GM19043 (cell line): Measurements from ENCODE around the gene CTNS.

Source experiments
- ATAC-seq: cut with Tn5 transposase; IDR thresholded peaks from one replicate; pipeline ENCODE4 v1.9.1; 2021; ENCODE audit warnings: low read depth; ENCODE audit not compliant: unreplicated experiment

CTNS gene

DNA sequence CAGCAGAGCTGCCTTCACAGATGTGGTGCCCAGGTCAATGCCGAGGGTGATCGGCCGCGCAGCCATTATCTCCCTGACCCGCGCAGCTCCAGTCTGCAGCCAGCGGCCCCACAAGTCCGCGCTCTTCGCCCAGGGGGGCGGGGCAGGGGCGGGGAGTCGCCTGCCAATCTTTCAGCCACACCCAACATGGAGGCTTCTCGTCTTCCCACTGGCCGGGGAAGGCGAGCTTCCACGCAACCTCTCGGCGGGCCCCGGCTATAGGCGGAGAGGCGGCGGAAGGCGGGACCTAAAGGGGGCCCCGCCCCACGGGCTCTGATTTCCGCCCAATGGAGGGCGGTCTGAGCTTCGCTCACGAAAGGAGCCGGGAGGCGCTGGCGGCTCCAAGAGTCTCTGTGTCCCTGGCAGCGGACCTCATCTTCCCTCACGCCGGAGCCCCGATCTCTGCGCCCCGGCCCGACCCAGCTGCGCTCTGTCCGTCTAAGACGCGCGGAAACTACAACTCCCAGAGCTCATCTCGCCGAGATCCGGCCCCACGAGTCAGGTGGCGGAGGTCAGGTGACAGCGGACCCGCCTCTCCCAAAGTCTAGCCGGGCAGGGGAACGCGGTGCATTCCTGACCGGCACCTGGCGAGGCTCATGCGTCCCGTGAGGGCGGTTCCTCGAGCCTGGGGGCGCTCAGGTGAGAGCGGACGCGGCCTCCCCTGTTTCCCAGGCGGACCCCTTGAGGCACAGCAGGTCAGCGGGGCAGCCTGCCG is at the start of gene CTNS, which contains the start of gene SHPK:
CTNS (plus strand) TSS at position 607 of the 754 bp plus-strand sequence. CDS start 3,447 bp downstream, outside the sequence.
SHPK (minus strand) TSS at position 97 of the 754 bp plus-strand sequence; CDS start at position 66, 31 bp downstream.
- peak; percentile 94 for ATAC-seq

DNA sequence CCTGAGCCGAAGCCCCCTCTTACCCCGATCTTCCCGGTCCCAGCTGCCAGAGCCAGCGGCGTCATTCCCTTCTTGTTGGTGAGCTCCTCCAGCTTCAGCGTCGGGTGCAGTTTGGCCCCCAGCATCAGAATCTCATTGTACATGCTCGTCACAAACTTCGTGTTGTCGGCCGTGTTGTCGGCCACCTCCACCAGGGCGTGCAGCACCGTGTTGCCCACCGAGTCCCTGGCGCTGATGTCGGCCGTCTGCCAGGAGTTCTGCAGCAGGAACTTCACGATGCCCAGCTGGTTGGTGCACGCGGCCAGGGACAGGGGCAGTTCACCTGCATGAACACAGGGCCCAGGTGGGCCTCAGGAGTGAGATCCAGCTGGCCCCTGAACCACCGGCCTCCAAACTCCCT is 46.8 kb upstream of the CTNS start:
- no peak for ATAC-seq

DNA sequence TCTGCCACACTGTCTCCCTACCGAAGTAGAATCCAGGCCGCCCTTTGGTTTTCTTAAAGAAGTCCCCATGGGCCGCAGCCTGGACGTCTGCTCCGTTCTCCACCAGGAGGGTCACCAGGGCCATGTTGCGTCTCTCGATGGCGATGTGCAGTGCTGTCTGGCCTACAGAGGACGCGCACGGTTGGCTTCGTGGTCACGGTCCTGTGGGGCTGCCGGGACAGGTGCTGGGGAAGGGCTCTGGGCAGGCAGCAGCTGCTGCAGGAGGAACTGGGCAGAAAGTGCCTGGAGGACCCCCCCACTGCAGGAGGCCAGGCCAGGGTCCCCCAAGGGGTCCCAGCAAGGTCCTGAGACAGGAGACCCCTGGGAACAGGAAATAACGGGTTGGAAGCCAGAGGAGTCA is 46.3 kb upstream of the CTNS start:
- ATAC-seq = no peak

DNA sequence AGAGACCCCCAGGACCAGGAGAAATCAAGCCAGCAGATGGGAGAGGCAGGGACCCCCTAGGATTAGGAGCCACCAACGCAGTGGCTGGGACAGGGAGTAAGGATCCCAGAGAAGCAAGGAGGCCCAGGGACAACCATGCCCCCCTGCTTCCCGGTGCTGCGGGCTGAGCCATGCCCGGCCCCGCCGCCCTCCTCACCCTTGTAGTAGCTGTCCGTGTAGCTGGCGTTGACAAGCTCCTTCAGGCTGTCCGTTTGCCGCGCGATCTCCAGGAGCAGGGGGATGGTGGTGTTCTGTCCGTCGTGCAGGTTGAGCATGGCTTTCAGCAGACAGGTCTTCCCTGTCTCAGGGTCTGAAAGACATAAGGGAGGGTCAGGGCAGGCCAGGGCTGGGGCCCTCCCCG is 45.8 kb upstream of the CTNS start:
- ATAC-seq = no peak

DNA sequence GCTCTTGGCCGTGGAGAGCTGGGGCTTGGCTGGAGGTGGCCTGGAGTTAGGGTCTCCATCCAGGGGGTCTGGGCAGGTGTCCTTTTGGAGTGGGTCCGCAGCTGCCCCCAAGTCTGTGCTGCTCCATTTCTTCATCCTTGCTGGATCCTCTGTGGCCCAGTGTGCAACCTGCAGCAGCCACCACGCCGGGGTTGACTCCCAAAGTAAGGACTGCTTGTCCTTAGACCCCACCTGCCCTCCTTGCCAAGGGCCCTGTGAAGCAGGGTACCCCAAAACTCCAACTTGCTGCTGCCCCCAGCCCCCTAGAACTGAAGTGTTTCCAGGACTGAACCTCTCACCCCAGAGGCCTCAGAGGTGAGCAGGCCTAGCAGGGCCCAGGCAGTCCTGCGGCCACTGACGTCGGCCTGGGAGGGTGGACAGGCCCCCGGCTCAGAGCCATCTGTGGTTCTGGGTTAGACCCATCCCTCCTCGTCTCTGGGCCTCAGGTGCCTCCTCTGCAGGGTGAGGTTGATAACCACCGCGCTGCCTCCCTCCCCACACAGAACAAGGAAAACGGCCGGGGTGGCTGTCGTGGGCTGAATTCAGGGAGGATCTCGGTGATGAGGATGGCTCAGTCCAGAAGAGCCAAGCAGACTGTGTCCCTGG is 44.2 kb upstream of the CTNS start:
- no peak for ATAC-seq

DNA sequence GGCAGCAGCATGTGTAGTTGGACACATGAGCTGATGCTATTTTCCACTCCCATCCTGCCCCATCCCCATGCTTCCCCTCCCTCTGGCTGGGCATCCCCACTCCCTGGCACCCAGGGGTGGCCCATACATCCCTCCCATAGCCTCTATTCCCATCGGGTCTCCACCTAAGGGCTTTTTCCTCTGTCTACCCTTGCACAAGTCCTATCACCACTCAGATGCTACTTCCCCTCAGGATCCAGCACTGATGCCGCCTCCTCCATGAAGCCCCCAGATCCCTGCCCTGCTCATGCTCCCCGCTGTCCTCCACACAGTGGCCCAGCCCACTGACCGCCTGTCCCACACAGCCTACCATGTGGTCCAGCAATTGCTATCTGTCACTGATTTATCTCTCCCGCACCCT is 43.2 kb upstream of the CTNS start:
- ATAC-seq = no peak

DNA sequence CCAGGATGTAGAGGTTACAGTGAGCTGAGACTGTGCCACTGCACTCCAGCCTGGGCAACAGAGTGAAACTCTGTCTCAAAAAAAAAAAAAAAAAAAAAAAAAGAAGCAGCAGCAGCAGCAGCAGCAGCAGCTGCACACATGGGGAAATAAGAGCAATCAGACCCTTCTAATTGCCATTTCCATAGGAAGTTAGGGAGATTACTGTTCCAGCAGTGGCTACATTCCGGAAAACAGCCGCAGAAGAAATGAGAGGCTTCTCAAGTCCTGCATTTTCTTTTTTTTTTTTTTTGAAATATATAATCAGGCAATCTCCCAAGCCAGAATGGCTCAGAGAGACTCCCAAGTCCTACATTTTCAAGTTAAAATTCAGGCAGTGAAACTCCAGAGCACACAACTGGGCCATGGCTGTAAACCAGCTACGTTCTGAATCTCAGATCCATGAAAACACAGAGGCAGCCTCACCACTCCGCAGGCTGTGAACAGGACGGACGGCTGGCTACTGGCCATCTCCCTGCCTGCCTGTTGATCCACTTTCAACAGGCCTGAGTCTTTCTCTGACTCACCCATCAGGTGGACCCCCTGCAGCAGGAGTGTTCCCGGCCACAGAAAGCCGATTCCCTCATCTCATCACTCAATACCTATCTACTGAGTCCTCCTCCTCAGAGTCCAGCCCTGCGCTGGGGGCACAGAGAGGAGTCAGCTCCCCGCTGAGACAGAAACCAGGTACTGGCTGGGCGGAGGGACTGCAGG is 42.3 kb upstream of the CTNS start:
- ATAC-seq = no peak

DNA sequence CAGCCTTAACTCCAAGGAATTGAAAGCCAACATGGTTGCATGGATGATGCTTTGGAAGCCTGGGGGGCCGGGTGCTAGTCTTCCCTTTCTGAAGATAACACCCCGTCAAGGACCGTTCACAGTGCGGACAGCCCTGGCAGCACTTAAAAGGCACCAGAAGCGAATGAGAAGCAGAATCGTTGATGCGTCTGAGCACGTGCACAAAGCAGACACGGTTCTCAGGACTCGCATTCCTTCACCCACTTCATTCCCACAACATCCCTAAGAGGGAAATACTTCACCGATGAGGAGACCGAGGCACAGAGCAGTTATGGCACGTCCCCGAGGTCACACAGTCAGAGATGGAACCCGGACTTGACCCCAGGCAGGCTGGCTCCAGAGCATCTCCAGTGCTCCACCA is 41.6 kb upstream of the CTNS start:
- no peak for ATAC-seq

DNA sequence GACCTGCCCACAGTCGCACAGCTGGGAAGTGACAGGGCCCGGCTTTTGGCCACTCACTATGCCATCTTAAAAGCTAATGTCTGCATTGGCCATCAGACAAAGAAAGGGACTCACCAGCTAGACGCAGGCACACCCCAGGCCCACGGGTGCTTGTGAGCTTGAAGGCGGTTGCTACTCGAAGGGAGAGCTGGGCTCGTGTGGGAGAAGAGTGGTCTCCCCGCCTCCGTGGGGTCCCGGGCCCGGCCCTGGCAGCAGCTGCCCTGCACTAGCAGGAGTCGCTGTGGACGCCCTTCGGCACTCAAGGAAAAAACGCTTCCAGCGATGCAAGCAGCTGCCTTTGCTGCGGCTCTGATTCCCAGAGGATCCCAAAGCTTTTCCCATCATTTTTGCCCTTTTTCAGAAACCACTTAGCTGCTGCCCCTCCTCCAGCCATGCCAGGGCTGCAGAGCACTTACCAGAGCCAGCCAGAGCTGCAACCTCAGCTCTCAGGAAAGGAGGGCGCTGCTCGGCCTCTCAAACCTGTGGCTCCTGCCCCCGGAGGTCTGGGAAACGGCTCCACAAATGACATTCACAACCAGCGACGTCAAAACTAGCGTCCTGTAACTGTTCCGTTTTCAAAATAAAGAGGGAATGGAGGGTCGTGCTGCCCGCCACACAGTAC is 39.6 kb upstream of the CTNS start:
- ATAC-seq = no peak

DNA sequence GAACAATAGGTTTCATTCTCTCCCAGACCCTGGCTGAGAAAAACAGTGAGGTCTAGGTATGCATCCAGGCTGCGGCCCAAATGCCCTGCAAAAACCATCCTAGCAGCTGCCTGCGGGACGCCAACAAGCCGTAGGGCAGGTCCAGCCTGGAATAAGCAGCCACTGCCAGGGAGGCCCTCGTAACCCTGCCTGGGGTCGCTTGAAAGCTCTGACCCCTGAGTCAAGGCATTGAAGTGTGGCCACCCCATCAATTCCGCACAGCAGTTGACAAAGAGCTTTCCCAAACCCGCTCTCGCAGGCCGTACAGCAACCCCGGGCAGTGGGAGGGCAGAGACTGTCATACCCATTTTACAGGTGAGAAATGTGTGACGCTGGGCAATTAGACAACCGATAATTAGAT is 38.5 kb upstream of the CTNS start:
- ATAC-seq = no peak

DNA sequence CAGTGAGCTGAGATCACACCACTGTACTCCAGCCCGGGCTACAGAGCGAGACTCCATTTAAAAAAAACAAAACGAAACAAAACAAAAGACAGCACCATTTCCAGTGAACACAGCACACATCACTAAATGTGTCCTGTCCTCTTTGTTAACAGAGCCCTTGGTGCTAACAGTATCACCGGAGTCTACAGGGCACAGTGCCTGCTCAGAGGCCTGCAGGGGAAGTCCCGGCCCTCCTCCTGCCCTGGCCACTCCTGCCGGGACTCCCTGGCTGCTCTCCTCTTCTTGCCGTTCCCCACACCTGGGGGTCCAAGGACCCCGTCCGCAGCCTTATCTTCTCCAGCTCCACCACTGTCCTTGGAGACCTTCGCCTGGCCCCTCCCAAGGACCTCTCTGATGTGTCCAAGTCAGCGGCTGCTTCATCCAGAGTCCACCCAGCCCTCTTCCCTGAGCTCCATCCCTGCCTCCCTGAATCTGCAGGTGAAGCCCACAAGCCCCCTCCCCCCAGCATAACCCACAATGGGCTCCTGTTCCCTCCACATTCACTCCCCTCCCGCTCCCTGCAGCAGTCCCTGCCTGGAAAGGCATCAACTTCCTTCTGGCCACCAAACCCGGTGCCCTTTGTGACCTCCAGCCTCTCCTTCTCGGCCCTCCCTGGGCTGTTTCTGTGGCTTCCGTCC is 35.9 kb upstream of the CTNS start:
- ATAC-seq = no peak

DNA sequence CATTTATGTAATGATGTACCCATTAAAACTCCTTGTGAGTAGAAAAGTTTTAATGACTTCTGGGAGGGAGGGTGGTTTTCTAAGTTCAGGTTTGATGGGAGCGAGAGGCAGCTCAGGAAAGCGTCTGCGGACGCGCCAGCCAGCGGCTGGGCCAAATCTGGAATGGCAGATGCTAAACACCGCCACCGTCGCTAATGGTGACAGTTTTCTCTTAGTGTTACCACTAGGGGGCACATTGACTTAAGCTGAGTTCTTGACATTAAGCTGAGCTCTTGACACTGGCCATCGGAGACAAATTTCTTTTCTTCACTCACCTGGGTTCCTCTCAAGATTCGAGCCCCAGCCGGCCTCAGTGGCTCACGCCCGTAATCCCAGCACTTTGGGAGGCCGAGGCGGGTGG is 34.1 kb upstream of the CTNS start:
- no peak for ATAC-seq

DNA sequence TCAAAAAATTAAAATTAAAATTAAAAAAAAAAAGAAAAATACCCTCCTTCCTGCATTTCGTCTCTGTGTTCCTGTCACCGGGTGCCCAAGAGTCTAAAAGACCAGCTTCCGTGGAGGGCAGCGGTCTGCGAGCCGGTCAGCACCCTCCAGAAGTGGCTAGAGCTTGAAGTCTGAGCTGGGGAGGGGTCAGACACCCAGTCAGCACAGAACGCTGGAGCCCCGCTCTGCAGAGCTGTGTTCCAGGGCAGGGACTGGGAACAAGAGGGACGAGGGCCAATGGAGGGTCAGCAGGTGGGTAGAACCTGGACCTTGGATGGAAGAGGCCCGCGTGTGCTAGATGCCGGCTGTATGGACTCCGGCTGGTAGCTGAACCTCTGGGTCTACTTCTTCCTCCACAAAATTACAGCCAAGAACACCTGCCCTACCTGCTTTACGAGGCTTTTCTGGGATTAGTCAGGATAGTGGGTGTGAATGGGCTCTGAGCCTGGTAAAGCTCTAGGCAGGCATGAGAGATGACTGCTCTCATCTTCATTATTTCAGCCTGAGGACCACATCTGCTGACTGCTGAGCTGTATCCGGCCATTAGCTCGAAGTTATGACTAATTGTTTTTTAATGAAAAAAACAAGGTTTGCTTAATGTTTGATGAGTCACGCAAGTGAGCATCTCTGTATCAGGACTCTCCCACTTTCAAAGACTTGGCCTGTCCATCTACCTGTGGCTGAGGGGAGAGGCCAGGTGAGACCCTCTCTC is 33.3 kb upstream of the CTNS start:
- ATAC-seq = no peak

DNA sequence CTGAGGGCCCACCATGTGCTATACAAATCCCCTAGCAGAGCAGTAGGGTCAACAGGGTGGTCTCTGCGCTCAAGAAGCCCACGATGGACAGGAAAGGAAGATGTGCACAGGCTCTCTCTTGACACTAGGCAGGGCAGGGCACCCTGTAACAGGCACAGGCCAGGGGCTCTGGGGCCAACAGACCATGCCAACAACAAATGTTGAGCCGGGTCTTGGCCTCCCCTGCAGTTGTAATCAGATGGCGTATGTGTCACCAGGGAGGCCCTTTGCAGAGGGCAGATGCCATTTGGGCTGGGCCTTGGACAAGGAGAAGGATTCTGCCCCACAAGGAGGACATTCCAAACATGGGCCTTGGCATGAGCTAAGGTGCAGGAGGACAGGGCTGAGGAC is 32.7 kb upstream of the CTNS start:
- no peak for ATAC-seq

DNA sequence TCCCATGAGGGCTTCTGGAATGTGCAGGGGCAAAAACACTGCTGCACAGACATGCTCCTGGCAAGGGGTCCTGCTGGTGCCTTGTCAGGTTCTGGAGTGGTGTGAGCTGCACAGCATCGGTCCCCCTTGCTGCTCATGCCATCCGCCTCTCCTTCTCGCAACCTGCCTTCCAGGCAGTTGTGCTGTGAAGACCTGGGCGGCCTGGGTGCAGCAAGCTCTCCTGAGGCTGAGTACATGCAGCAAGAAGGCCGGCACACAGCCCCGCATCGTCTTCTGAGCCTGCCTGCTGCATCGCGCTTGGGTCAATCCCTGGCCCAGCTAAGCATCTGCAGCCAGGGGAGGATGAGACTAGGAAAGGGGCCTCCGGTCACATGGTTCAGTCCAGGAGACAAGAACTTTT is 26.9 kb upstream of the CTNS start:
- no peak for ATAC-seq

DNA sequence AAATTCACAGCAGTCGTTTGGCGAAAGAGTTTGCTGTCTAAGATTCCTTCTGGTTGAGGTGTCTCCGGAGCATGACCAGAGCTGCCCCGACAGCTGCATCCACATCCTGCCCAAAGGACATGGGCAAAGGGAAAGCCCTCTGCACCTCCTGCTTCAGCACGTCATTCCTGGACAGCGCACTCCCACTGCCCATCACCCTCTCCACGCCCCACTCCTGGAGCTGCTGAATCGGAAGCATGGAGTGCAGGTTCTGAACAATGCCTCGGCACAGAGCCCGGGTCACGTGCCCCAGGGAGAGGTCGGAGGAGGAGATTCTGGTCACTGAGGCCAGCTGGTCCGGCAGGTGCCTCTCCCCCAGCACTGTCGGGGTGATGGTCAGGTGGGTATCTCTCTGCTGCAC is 26.0 kb upstream of the CTNS start:
- no peak for ATAC-seq

DNA sequence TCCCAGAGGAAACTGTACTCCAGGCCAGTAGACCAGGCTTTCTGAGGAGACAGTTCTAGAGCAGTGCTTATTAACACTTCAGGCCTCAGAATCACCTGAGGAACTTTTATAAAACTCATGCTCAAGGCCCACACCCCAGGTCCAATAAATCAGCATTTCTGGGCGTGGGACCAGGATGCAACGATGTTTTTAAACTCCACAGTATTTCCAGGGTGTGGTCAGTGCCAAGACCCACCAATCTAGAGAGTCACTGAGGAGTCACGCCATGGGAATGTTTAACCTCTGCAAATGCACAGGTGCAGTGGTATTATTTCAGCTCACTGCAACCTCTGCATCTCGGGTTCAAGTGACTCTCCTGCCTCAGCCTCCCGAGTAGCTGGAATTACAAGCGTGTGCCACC is 23.4 kb upstream of the CTNS start:
- no peak for ATAC-seq

DNA sequence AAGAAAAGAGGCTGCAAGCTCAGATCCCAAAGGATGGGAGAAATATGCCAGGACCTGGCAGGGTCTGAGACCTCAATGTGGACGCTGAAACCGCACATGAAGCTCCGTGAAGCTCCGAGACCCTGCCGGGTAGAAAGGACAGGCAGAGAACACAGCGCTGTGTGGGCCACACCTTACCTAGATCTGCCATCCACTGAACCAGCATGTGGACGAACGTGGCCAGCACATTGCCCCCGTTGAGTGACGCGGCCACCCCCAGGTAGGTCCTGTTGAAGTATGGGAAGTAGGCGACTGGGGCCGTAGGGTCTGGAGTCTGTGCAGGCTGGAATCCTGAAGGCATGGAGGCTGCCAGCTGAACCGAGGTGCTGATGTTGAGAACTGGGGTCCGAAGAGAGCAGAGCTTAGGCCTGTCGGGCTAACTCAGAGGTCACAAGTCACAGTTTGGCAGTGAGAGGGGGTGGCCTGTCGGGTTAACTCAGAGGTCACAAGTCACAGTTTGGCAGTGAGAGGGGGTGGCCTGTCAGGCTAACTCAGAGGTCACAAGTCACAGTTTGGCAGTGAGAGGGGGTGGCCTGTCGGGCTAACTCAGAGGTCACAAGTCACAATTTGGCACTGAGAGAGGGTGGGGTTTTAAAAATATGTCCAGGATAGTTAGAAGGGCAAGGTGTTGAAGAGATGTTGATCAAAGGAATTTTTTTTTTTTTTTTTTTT is 21.2 kb upstream of the CTNS start:
- ATAC-seq = no peak

DNA sequence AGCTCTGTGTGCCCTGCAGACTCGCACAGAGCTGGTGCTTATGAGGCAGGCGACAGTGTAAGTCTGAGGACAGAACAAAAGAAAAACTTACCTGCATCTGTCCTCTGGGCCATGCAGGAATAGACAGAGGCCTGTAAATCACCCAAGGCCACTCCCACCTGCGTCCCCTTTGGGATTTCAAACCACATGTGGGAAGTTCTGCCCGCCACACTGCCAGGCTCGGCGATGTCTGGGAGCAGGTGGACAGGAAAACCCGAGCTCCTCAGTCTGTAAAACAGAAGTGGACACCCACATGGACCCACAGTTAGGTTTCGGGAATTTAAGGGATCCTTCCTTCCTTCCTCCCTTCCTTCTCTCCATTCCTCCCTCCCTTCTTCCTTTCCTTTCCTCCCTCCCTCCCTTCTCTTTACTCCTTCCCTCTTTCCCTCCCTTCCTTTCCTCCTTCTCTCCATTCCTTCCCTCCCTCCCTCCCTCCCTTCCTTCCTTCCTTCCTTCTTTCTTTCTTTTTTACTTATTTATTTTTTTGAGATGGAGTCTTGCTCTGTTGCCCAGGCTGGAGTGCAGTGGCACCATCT is 15.3 kb upstream of the CTNS start:
- no peak for ATAC-seq
